ENCODE data around the gene SMIM23.

The SMIM23 gene

GRCh38 chr5:171748720-171749119, 36.9 kb upstream of the SMIM23 start:
- DNase-seq (ENCODE audit: low read depth in 1 of 2, low spot score in 1 of 2) = no peak
- Histone ChIP-seq H3K27me3 (ENCODE audit: insufficient read depth, poor library complexity, severe bottlenecking) (no peaks in the 10 kb centered on the region), H3K27ac (replicated peaks) (no peak overlapping the region), H3K4me3 (replicated peaks; ENCODE audit: insufficient read depth, low read length) (no peak overlapping the region)
- TF ChIP-seq GABPA (IDR thresholded peaks at IDR 0.05; ENCODE audit: low read depth) = no peak
- TF ChIP-seq POLR2AphosphoS5 (IDR thresholded peaks at IDR 0.05; ENCODE audit: low read depth) = no peak
- no peak for TF ChIP-seq CTCF (IDR thresholded peaks at IDR 0.05; ENCODE audit: insufficient read depth, low read length)
- no peak for TF ChIP-seq REST (IDR thresholded peaks at IDR 0.05; ENCODE audit: insufficient replicate concordance, low read depth)
- no peak for TF ChIP-seq SPI1 (IDR thresholded peaks at IDR 0.05; ENCODE audit: borderline replicate concordance, low read depth)

GRCh38 chr5:171749365-171749764, 36.3 kb upstream of the SMIM23 start:
- no peak for TF ChIP-seq POLR2AphosphoS5 (IDR thresholded peaks at IDR 0.05; ENCODE audit: low read depth)
- no peak for TF ChIP-seq SPI1 (IDR thresholded peaks at IDR 0.05; ENCODE audit: borderline replicate concordance, low read depth)
- TF ChIP-seq CTCF (IDR thresholded peaks at IDR 0.05; ENCODE audit: insufficient read depth, low read length) = no peak
- no peak for TF ChIP-seq REST (IDR thresholded peaks at IDR 0.05; ENCODE audit: insufficient replicate concordance, low read depth)
- no peak for TF ChIP-seq GABPA (IDR thresholded peaks at IDR 0.05; ENCODE audit: low read depth)
- Histone ChIP-seq H3K27me3 (ENCODE audit: insufficient read depth, poor library complexity, severe bottlenecking) (no peaks in the 10 kb centered on the region), H3K27ac (replicated peaks) (no peak overlapping the region), H3K4me3 (replicated peaks; ENCODE audit: insufficient read depth, low read length) (no peak overlapping the region)
- DNase-seq (ENCODE audit: low read depth in 1 of 2, low spot score in 1 of 2) = no peak

GRCh38 chr5:171750311-171750788, 35.3 kb upstream of the SMIM23 start:
- TF ChIP-seq CTCF (IDR thresholded peaks at IDR 0.05; ENCODE audit: insufficient read depth, low read length) (no peak), SPI1 (IDR thresholded peaks at IDR 0.05; ENCODE audit: borderline replicate concordance, low read depth) (no peak), GABPA (IDR thresholded peaks at IDR 0.05; ENCODE audit: low read depth) (no peak), REST (IDR thresholded peaks at IDR 0.05; ENCODE audit: insufficient replicate concordance, low read depth) (no peak), POLR2AphosphoS5 (IDR thresholded peaks at IDR 0.05; ENCODE audit: low read depth) (no peak)
- H3K27ac ChIP-seq (replicated peaks) = no peak overlapping the region
- DNase-seq (ENCODE audit: low read depth in 1 of 2, low spot score in 1 of 2) = no peak
- H3K4me3 ChIP-seq (replicated peaks; ENCODE audit: insufficient read depth, low read length) = no peak overlapping the region
- H3K27me3 ChIP-seq (ENCODE audit: insufficient read depth, poor library complexity, severe bottlenecking) = no peaks in the 10 kb centered on the region

All from HL-60 (cell line).